ENCODE results near the gene KRT1.

Gene KRT1

GRCh38 chr12:52632656-52633055 is 47.6 kb downstream of the KRT1 start:
- DNase-seq: no peak

- DNase-seq: no peak
Observed at GRCh38 chr12:52631676-52632459, 48.3 kb downstream of the KRT1 start.

GRCh38 chr12:52631264-52631663 is 48.9 kb downstream of the KRT1 start:
- no peak for DNase-seq

GRCh38 chr12:52630599-52631200 is 49.5 kb downstream of the KRT1 start:
- no peak for DNase-seq

- no peak for DNase-seq
Observed at GRCh38 chr12:52630008-52630500, 50.2 kb downstream of the KRT1 start.

GRCh38 chr12:52629281-52630007 is 50.8 kb downstream of the KRT1 start:
- DNase-seq: no peak

GRCh38 chr12:52628841-52629240 is 51.4 kb downstream of the KRT1 start:
- no peak for DNase-seq

GRCh38 chr12:52628111-52628507 is 52.1 kb downstream of the KRT1 start:
- DNase-seq: no peak

- DNase-seq: no peak
Observed at GRCh38 chr12:52627395-52628110, 52.7 kb downstream of the KRT1 start.
